ENCODE results near the gene U2AF1L4.

- TF ChIP-seq CTCF (IDR thresholded peaks at IDR 0.05) = no peak
- TF ChIP-seq POLR2A (IDR thresholded peaks at IDR 0.05) = no peak
Observed at GRCh38 chr19:35785339-35785627, 40.1 kb upstream of the U2AF1L4 start.

All from body of pancreas (tissue), 4 donors.